Activated CD4-positive, alpha-beta T cell treated with anti-CD3 and anti-CD28 coated beads, Interleukin-2, amount 10 ng/mL, durations not matched to agents 24 days and 14 days (primary cell): Measurements from ENCODE around the gene HMCES. TPM values are rescaled to one million over a fixed set of nuclear protein-coding genes. Genes with fewer than 3 reads are reported as not detected.

Source experiments
- DNase-seq: peaks from one replicate; pipeline ENCODE4 v3.0.0; 2022
- H3K27ac Mint-ChIP-seq: one replicate; pipeline ENCODE4 v1.8.0; 2022; ENCODE audit warnings: mild to moderate bottlenecking, mixed read lengths
- H3K27me3 Mint-ChIP-seq: one replicate; pipeline ENCODE4 v1.8.0; 2022; ENCODE audit warnings: mixed read lengths
- H3K36me3 Mint-ChIP-seq: one replicate; pipeline ENCODE4 v1.8.0; 2022; ENCODE audit warnings: low read depth, mild to moderate bottlenecking, mixed read lengths
- H3K4me1 Mint-ChIP-seq: one replicate; pipeline ENCODE4 v1.8.0; 2021; ENCODE audit warnings: mixed read lengths
- H3K4me3 Mint-ChIP-seq: one replicate; pipeline ENCODE4 v1.8.0; 2022; ENCODE audit warnings: mild to moderate bottlenecking, moderate library complexity, mixed read lengths
- H3K9me3 Mint-ChIP-seq: one replicate; pipeline ENCODE4 v1.8.0; 2021; ENCODE audit warnings: mixed read lengths
- intact Hi-C: fragments of 100-400 bp; cut with micrococcal nuclease; formaldehyde crosslinking; loops from one replicate; pipeline ENCODE4 v1.15.1; 2023
- total RNA-seq: library from RNA; stranded (reverse); gene quantifications from 2 replicates; pipeline ENCODE4 v1.2.3, GENCODE V29; 2022

HMCES gene
- total RNA-seq, 1 donor from 2014 or later = 62.6 TPM

- peak overlapping the region; percentile 79 for H3K27ac Mint-ChIP-seq
- peak; percentile 76 for DNase-seq
- intact Hi-C loops = loop anchor here (5.0 to 10.0 kb wide), 2 partner anchors 509 to 847 kb away; partner anchors contain the start of gene DNAJB8
- peak overlapping the region; percentile 92 for H3K4me3 Mint-ChIP-seq
- H3K4me1 Mint-ChIP-seq = peaks cover 36% of the 10 kb centered on the region
- H3K36me3 Mint-ChIP-seq = peaks cover under 1% of the 10 kb centered on the region
- no peaks in the 10 kb centered on the region for H3K9me3 Mint-ChIP-seq
- no peaks in the 10 kb centered on the region for H3K27me3 Mint-ChIP-seq
Measured at GRCh38 chr3:129313665-129314385, 35.2 kb downstream of the HMCES start.

- Mint-ChIP-seq H3K27ac (peak overlapping the region; percentile 84), H3K27me3 (no peaks in the 10 kb centered on the region), H3K9me3 (no peaks in the 10 kb centered on the region), H3K4me1 (peaks cover 34% of the 10 kb centered on the region), H3K4me3 (peak overlapping the region; percentile 92), H3K36me3 (no peaks in the 10 kb centered on the region)
- DNase-seq = peak; percentile 91
- intact Hi-C loops = loop anchor here (5.0 to 10.0 kb wide), 2 partner anchors 510 to 847 kb away; partner anchors contain the start of gene DNAJB8
Measured at GRCh38 chr3:129314386-129315222, 35.9 kb downstream of the HMCES start.

DNA sequence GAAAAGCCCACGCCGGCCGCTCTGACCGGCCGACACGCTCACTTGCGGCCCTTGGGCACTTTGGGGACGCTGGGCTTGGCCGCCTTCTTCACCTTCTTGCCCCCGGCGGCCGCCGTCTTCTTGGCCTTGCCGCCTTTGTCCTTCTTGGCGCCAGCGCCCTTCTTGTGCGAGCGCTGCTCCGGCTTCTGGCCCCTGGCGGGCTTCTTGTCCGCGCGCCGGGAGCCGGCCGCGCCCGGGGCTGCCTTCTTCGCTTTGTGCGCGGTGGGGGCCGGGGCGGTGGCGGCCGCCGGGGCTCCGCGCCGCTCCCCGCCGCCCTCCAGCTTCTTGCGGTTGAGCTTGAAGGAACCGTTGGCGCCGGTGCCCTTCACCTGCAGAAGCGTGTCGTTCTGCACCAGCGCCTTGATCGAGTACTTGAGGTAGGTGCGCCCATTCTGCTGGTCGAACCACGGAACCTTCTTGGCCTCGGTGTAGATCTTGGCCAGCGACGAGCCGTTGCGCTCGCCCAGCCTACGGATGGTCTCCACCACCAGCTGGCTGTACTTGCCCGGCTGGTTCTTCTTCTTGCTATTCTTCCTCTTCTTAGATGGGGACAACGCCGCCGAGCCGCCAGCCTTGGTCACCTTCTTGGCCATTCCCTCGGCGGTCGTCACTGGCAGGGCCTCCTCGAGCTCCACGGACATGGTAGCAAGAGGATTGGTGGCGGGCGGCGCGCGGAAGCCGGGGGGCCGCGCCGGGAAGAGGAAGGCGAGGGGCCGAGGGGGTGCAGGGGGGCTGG lies 36.7 kb downstream of the HMCES start:
- peak overlapping the region; percentile 92 for H3K4me3 Mint-ChIP-seq
- DNase-seq = peak; percentile 83
- H3K36me3 Mint-ChIP-seq = no peaks in the 10 kb centered on the region
- intact Hi-C loops = loop anchor here (10.0 kb wide), 1 partner anchor 511 kb away; no protein-coding TSS in a partner anchor
- H3K27ac Mint-ChIP-seq = peak overlapping the region; percentile 94
- no peaks in the 10 kb centered on the region for H3K27me3 Mint-ChIP-seq
- H3K4me1 Mint-ChIP-seq = peaks cover 34% of the 10 kb centered on the region
- no peaks in the 10 kb centered on the region for H3K9me3 Mint-ChIP-seq

- Mint-ChIP-seq H3K27ac (peak overlapping the region; percentile 74), H3K27me3 (no peaks in the 10 kb centered on the region)
- intact Hi-C loops = loop anchor here (1.0 to 10.0 kb wide), 5 partner anchors 8 to 511 kb away; partner anchors contain the start of genes HMCES and IFT122
Measured at GRCh38 chr3:129315998-129316247, 37.3 kb downstream of the HMCES start.

GRCh38 chr3:129316248-129317013 lies 37.8 kb downstream of the HMCES start:
- intact Hi-C loops = loop anchor here (1.0 to 10.0 kb wide), 5 partner anchors 8 to 512 kb away; partner anchors contain the start of genes HMCES and IFT122

More at GRCh38 chr3:129315998-129316247, 37.3 kb downstream of the HMCES start:
- H3K36me3 Mint-ChIP-seq = no peaks in the 10 kb centered on the region
- no peak for DNase-seq
- H3K9me3 Mint-ChIP-seq = no peaks in the 10 kb centered on the region
- peaks cover 30% of the 10 kb centered on the region for H3K4me1 Mint-ChIP-seq
- peak overlapping the region; percentile 92 for H3K4me3 Mint-ChIP-seq

GRCh38 chr3:129317014-129317771 lies 38.5 kb downstream of the HMCES start:
- no peak for DNase-seq
- Mint-ChIP-seq H3K9me3 (no peaks in the 10 kb centered on the region), H3K36me3 (no peaks in the 10 kb centered on the region), H3K27me3 (no peaks in the 10 kb centered on the region), H3K4me1 (peaks cover 22% of the 10 kb centered on the region), H3K27ac (peak overlapping the region; percentile 43), H3K4me3 (peak overlapping the region; percentile 72)
- intact Hi-C loops = loop anchor here (2.0 to 10.0 kb wide), 2 partner anchors 132 to 512 kb away; no protein-coding TSS in a partner anchor

More at GRCh38 chr3:129316248-129317013, 37.8 kb downstream of the HMCES start:
- DNase-seq = peak; percentile 98
- Mint-ChIP-seq H3K4me3 (peak overlapping the region; percentile 92), H3K27ac (peak overlapping the region; percentile 74), H3K4me1 (peaks cover 27% of the 10 kb centered on the region), H3K9me3 (no peaks in the 10 kb centered on the region), H3K27me3 (no peaks in the 10 kb centered on the region), H3K36me3 (no peaks in the 10 kb centered on the region)

DNA sequence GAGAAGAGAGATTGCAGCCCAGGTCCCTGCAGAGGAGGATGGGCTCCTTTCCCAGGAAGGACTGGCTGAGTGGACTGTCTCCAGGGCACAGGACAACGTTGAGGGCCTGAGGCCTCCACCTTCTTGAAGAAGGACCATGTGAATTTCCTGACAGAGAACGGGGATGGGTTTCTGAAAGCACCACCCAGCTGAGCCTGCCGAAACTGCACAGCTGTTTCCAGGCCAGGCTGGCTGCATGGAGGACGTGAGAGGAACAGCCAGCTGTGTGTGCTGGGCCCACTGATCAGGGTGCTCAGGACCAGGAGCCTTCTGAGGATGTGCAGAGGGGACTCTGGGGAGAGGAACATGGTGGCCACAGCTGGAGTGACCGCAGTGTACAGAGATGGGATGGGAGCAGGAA lies 39.2 kb downstream of the HMCES start:
- no peaks in the 10 kb centered on the region for H3K36me3 Mint-ChIP-seq
- peaks cover 15% of the 10 kb centered on the region for H3K4me1 Mint-ChIP-seq
- no peak for DNase-seq
- no peaks in the 10 kb centered on the region for H3K27me3 Mint-ChIP-seq
- H3K27ac Mint-ChIP-seq = no peak overlapping the region
- no peak overlapping the region for H3K4me3 Mint-ChIP-seq
- intact Hi-C loops = loop anchor here (2.0 to 10.0 kb wide), 2 partner anchors 133 to 513 kb away; no protein-coding TSS in a partner anchor
- no peaks in the 10 kb centered on the region for H3K9me3 Mint-ChIP-seq

GRCh38 chr3:129318921-129319320 lies 40.3 kb downstream of the HMCES start:
- H3K27ac Mint-ChIP-seq = no peak overlapping the region
- intact Hi-C loops = loop anchor here (10.0 kb wide), 1 partner anchor 514 kb away; no protein-coding TSS in a partner anchor
- H3K27me3 Mint-ChIP-seq = no peaks in the 10 kb centered on the region
- peaks cover 7% of the 10 kb centered on the region for H3K4me1 Mint-ChIP-seq
- no peaks in the 10 kb centered on the region for H3K9me3 Mint-ChIP-seq
- H3K4me3 Mint-ChIP-seq = no peak overlapping the region
- H3K36me3 Mint-ChIP-seq = no peaks in the 10 kb centered on the region
- DNase-seq = no peak

DNA sequence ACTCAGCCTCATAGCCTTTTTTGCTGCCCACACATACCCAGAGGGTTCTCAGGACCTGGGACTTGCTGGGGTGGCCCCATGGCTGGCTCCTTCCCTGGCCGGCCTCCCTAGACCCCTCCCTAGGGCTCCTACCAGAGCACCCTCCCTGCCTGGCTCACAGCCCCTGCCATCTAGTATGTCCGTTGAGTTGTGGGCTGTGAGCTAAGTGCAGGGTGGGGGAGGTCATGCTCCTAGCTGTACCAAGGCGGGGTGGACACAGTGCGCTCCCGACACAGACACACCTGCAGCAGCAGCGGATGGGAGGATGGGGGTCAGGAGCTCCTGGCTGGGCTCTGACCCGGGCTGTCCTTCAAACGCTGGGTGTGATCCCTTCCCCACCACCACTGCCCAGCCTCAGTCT lies 41.6 kb downstream of the HMCES start:
- no peaks in the 10 kb centered on the region for H3K36me3 Mint-ChIP-seq
- no peak overlapping the region for H3K27ac Mint-ChIP-seq
- peaks cover 3% of the 10 kb centered on the region for H3K4me1 Mint-ChIP-seq
- intact Hi-C loops = no loop called here
- DNase-seq = no peak
- H3K4me3 Mint-ChIP-seq = no peak overlapping the region
- H3K9me3 Mint-ChIP-seq = no peaks in the 10 kb centered on the region
- H3K27me3 Mint-ChIP-seq = no peaks in the 10 kb centered on the region

GRCh38 chr3:129320825-129321487 lies 42.3 kb downstream of the HMCES start:
- Mint-ChIP-seq H3K9me3 (no peaks in the 10 kb centered on the region), H3K36me3 (no peaks in the 10 kb centered on the region), H3K4me1 (peaks cover 3% of the 10 kb centered on the region), H3K4me3 (no peak overlapping the region), H3K27me3 (no peaks in the 10 kb centered on the region), H3K27ac (no peak overlapping the region)
- DNase-seq = no peak
- intact Hi-C loops = no loop called here

DNA sequence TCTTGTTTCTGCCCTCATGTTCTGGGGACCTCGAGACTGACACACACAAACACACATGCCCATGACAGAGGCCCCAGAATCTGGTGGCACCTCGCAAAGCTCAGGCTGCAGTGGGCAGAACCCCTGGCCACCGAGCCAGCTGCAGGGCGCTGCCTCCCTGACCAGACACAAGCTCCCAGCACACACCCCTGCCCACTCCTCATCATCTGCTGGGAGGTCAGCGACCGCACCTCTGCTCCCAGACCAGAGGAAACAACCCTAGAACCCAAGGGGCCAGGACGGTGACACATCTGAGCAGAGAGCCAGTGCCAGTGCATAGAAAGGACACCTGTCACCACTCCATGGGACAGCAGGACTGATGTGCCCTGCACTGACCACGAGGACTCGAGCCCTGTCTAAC lies 43.2 kb downstream of the HMCES start:
- no peak overlapping the region for H3K4me3 Mint-ChIP-seq
- no peaks in the 10 kb centered on the region for H3K27me3 Mint-ChIP-seq
- no peak for DNase-seq
- no peak overlapping the region for H3K27ac Mint-ChIP-seq
- no peaks in the 10 kb centered on the region for H3K9me3 Mint-ChIP-seq
- intact Hi-C loops = no loop called here
- H3K4me1 Mint-ChIP-seq = peaks cover 3% of the 10 kb centered on the region
- no peaks in the 10 kb centered on the region for H3K36me3 Mint-ChIP-seq
